GM21390 (cell line): ENCODE data around the gene C7.
"Not testable (repeated sequence)": the region's sequence is repeated elsewhere in the genome, so short reads cannot be mapped to it uniquely, and the experiment has no call there.

Experiments
- ATAC-seq: cut with Tn5 transposase; IDR thresholded peaks from one replicate; pipeline ENCODE4 v1.9.1; 2021; ENCODE audit not compliant: unreplicated experiment

C7 gene

GRCh38 chr5:40909264-40909663 is at the start of gene C7:
Gene C7, plus strand, starts transcription at chr5:40909497. Its CDS starts 114 bp downstream, at chr5:40909611.
- no peak for ATAC-seq

GRCh38 chr5:40860711-40861110 is 48.6 kb upstream of the C7 start:
- no peak for ATAC-seq

- ATAC-seq: not testable (repeated sequence)
Observed at GRCh38 chr5:40865004-40865403, 44.3 kb upstream of the C7 start.

GRCh38 chr5:40866844-40867243 is 42.5 kb upstream of the C7 start:
- no peak for ATAC-seq

- no peak for ATAC-seq
Observed at GRCh38 chr5:40869384-40869783, 39.9 kb upstream of the C7 start.

- no peak for ATAC-seq
Observed at GRCh38 chr5:40871177-40871576, 38.1 kb upstream of the C7 start.

GRCh38 chr5:40872253-40872652 is 37.0 kb upstream of the C7 start:
- not testable (repeated sequence) for ATAC-seq

GRCh38 chr5:40873286-40873880 is 35.9 kb upstream of the C7 start:
- no peak for ATAC-seq

- no peak for ATAC-seq
Observed at GRCh38 chr5:40875958-40876357, 33.3 kb upstream of the C7 start.

GRCh38 chr5:40877371-40877988 is 31.8 kb upstream of the C7 start:
- no peak for ATAC-seq

GRCh38 chr5:40879163-40879942 is 29.9 kb upstream of the C7 start:
- peak; percentile 76 for ATAC-seq

GRCh38 chr5:40882291-40882690 is 27.0 kb upstream of the C7 start:
- ATAC-seq: no peak

GRCh38 chr5:40883051-40883450 is 26.2 kb upstream of the C7 start:
- not testable (repeated sequence) for ATAC-seq

- ATAC-seq: not testable (repeated sequence)
Observed at GRCh38 chr5:40895440-40896425, 13.6 kb upstream of the C7 start.

GRCh38 chr5:40904205-40904993 is 4.9 kb upstream of the C7 start:
- ATAC-seq: peak; percentile 89

- no peak for ATAC-seq
Observed at GRCh38 chr5:40904994-40905306, 4.3 kb upstream of the C7 start.

GRCh38 chr5:40906351-40906751 is 2.9 kb upstream of the C7 start:
- ATAC-seq: no peak

GRCh38 chr5:40909723-40910122 is 426 bp downstream of the C7 start:
- ATAC-seq: no peak

- no peak for ATAC-seq
Observed at GRCh38 chr5:40911266-40911665, 2.0 kb downstream of the C7 start.

GRCh38 chr5:40914835-40915234 is 5.5 kb downstream of the C7 start:
- no peak for ATAC-seq
